Activated CD8-positive, alpha-beta memory T cell treated with anti-CD3 and anti-CD28 coated beads for 4 hours (primary cell): Measurements from ENCODE around the gene HNRNPUL1.

Source experiments
- DNase-seq, 2 donors: peaks; one replicate each; pipeline ENCODE4 v3.0.0-alpha.2; 2020; ENCODE audit warnings: low read depth in 2 of 2

Gene HNRNPUL1

DNA sequence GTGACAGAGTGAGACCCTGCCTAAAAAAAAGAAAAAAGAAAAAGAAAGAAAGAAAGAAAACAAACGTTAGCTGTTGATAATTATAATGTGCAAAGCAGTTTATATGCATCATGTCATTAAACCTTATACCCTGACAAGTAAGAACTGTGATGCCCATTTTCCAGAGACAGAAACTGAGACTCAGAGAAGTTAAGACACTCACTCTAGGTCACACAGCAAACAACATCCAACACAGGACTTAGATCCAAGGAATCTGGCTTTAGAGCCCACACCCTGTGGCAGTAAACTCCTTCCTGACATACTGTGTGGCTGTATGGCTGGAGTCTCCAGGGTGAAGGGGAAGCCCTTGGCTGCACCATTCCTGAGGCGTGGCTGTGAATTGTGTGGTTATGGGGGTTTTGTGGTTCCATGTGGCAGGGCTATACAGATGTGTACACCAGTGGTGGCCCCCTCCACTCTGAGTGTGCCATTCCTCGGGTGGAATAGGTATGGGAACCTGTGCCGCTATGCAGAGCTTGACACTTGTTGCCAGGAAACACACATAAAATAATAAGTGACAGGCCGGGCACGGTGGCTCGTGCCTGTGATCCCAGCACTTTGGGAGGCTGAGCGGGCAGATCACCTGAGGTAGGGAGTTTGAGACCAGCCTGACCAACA lies 29.5 kb upstream of the HNRNPUL1 start:
- DNase-seq = no peak

DNA sequence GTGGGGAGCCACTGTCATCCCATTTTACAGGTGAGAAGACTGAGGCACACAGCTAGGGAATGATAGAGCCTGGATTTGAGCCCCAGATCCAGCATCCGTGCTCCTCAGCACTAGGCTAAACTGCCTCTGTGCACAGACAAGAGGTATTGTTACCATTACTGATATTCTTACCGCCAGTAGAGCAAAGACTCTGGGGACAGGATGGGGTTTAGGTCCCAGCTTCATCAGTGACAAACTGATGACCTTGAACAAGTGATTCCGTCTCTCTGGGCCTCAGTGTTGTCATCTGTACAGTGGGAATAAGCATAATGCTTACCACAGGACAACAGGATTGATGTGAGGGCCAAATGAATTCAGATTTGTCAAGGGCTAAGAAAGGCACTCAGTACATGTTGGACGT lies 28.7 kb upstream of the HNRNPUL1 start:
- no peak for DNase-seq

DNA sequence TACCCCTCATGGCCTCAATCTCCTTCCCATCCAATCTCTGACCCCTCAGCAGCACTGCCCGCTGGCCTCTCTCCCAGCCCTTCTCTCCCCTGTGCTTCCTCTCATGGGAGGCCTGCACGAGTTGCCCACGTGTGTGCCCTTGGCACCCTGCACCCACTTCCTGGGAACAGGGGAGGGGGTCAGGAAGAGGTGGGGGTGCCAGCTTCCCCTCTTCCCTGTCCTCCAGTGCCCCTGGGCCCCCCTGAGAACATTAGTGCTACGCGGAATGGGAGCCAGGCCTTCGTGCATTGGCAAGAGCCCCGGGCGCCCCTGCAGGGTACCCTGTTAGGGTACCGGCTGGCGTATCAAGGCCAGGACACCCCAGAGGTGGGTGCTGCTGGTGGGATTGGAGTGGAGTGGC lies 25.9 kb upstream of the HNRNPUL1 start:
- DNase-seq = no peak

DNA sequence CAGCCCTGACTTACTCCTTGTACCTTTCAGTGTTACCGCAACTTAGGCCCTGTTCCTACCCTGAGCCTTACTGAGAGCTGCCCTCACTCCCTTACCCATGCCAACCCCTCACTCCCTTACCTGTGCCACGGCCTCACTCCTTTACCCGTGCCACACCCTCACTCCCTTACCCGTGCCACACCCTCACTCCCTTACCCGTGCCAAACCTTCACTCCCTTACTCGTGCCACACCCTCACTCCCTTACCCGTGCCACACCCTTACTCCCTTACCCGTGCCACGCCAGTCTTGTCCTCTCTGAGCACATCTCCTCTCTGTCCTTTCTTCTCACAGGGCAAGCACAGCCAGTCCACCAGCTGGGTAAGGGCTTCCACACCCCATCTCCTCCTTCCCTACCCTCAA lies 24.8 kb upstream of the HNRNPUL1 start:
- no peak for DNase-seq

DNA sequence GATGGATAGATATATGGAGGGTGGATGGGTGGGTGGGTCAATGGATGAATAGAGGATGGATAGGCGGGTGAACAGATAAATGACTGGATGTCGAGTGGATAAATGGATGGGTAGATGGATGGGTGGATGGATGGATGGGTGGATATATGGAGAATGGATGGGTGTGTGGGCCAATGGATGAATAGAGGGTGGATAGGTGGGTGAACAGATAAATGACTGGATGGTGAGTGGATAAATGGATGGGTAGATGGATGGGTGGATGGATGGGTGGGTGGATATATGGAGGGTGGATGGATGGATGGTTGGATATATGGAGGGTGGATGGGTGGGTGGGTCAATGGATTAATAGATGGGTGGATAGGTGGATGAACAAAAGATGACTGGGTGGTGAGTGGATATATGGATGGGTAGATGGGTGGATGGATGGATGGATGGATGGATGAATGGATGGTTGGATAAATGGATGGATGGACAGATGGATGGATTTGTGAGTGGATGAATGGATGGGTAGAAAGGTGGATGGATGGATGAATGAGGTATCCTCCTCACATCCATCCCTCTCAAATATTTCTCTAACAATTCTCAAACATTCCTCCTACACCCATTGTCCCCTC lies 24.1 kb upstream of the HNRNPUL1 start:
- DNase-seq = no peak

DNA sequence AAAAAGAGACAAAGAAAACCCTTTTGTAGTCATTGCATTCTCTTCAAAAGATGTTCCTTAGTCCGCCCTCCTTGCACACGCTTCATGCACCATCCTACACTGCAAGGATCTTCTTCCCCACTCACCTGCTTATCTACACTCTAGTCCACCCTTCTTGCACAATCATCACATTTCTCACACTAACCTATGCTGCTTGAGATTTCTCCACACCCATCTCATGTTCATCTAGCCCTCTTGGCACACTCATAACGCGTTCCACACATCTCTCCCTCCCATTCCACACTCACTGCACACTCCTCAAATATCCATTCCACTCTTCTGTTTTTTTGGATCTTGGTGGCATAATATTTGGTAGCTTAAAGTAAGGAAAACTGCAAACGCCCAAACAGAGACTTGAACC lies 22.3 kb upstream of the HNRNPUL1 start:
- DNase-seq = no peak

DNA sequence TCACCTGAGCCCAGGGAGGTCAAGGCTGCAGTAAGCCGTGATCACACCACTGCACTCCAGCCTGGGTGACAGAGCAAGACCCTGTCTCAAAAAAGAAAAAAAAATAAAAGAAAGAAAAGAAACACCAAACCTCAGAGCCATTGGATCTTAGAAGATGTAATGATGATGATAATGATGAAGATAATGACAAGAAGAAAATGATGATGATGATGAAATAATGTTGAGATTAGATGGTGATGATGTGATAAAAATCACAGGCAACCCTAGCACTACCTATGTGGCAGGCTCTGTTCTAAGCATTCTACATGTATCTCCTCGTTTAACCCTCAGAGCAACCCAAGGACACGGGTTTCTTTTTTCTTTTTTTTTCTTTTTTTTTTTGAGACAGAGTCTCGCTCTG lies 20.1 kb upstream of the HNRNPUL1 start:
- DNase-seq = no peak

DNA sequence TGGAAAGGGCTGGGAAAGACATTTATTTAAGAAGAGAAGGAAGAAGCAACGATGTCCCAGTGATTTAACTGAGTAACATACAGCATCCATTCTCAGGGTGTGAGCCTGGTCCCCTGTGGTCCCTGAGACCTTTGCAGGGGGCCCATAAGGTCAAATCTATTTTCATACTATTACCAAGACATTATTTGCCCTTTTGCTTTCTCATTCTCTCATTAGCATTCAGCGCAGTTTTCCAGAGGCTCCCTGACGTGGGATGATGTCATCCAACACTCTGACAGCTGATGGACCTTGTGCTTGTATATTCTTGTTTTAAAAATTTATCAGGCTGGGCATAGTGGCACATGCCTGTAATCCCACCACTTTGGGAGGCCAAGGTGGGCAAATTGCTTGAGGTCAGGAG lies 18.3 kb upstream of the HNRNPUL1 start:
- no peak for DNase-seq

DNA sequence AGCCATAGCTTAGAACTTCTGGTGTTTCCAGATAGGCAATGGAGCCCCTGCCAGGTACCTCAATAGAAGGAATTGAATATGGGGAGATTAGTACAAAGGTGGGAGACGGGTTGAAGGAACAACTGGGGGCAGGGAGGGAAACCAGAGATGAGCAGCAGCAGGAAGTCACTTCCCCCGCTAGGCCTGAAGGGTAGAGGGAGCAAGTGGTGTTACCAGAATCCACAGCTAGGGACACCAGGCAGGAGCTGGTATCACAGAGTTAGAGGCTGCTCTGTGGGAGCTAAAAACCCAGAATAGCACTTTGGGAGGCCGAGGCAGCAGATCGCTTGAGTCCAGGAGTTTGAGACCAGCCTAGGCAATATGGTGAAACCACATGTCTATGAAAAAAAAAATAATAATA lies 15.3 kb upstream of the HNRNPUL1 start:
- no peak for DNase-seq

DNA sequence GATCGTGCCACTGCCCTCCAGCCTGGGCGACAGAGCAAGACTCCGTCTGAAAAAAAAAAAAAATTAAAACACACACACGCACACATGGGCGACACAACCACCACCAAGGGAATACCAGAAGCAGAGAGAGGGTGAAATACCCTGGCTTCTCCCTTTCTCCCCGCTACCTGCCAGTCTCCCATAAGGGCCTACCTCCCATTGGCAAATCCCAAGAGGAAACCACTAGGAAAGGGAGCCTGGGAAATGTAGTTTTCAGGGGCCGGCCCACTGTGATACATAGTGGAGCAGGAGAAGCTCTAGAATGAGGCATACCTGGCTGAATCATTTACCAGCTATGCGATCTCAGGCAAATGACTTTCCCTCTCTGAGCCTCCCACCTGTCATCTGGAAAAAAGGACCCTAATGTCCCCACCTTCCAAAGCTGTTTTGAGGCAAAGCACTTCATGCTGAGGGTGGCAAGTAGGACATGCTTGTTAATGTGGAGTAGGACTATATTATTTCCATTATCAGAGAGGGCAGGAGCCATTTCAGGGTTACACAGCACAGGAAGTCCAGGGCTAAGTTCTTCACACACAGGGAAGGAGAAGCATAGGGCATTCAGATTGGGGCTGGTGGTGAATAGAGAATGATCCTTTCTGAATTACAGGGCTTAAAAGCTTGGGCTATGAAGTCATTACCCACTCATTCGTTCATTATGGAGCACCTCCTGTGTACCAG lies 14.3 kb upstream of the HNRNPUL1 start:
- DNase-seq = no peak

DNA sequence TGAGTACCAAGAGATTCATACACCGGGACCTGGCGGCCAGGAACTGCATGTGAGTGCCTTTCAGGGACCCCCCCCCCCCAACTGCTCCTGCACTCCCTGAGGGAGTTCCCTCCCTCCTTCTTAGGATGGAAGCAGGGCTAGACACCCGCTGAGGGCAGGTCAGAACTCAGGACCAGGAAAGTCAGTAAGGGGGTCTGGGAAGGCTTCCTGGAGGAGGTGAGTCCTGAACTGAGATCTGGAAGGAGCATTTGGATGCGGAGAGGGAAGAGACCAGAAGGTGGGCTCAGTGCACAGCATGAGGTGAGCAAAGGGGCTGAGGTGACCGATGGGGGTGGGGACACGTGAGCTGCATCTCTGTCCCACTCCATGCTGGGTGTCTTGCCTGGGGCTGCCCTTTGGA lies 10.5 kb upstream of the HNRNPUL1 start:
- no peak for DNase-seq

DNA sequence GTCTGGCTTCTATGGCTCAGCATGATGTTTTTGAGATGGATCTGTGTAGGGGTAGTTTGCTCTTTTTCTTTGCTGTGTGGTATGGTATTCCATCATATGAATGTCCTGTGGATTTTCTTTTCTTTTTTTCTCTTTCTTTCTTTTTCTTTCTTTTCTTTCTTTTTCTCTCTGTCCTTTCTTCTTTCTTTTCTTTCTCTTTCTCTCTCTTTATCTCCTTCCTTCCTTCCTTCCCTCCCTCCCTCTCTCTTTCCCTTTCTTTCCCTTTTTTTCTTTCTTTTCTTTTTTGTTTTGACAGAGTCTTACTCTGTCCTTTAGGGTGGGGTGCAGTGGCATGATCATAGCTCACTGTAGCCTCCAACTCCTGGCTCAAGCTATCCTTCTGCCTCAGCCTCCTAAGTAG lies 9.0 kb upstream of the HNRNPUL1 start:
- no peak for DNase-seq

DNA sequence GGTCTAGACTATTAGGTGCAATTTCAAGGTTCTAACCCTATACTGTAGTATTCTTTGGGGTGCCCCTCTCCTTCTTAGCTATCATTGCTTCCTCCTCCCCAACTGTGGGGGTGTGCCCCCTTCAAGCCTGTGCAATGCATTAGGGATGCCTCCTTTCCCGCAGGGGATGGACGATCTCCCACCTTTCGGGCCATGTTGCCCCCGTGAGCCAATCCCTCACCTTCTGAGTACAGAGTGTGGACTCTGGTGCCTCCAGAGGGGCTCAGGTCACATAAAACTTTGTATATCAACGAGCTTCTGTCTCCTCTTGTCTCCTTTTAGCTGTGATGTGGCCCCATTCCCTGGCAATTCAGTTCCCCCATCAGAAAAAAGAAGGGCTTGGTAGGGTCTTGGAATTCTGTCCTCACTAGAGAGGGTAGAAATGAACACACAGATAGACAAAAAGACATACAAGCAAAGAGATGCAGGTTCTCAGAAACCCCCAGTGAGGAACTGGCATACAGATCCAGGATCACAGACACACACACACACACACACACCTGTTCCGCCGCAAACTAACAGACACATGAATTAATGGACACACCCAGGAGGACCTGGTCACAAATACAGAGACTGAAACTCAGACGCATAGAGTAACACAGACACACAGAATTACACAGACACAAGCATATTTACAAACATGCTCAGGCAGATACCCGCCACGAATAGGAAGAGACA lies 2.5 kb upstream of the HNRNPUL1 start:
- no peak for DNase-seq

DNA sequence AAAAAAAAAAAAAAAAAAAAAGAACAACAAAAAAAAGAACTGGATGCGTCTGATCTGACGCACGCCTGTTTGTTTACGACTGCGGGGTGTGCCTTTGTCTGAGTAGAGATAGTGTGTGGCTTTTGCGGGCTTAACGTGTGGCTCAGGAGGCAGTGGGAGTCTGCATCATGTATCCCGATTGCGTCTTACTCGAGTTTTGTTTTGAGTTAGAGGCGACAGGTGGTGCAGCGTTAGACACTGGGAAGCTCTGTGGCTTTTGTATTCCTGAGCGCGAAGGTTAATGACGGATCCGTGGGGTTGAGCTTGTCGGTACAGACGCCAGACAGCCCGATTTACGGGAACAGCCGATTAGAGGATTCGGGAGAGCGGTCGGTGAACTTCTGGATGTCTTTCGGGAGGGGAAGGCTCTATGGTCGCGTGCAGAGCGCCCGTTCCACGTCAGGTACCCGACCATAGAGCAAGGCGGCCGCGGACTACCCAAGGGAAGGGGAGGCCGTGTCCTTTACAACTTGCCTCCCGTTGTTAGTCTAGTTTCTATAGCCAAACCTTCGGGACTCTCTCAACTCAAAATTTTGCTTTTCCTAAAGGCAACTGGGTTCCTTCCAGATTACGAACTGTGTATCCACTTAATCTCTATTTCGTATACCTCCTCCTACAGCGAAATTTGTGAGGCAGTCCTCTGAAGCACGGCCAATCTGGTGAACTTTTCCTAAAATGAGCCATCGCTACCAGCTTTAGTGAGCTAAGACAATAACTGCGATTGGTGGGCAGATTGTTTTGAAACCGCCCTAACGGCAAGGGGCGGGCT lies 926 bp upstream of the HNRNPUL1 start:
- DNase-seq = peak; percentile 46 to 67

DNA sequence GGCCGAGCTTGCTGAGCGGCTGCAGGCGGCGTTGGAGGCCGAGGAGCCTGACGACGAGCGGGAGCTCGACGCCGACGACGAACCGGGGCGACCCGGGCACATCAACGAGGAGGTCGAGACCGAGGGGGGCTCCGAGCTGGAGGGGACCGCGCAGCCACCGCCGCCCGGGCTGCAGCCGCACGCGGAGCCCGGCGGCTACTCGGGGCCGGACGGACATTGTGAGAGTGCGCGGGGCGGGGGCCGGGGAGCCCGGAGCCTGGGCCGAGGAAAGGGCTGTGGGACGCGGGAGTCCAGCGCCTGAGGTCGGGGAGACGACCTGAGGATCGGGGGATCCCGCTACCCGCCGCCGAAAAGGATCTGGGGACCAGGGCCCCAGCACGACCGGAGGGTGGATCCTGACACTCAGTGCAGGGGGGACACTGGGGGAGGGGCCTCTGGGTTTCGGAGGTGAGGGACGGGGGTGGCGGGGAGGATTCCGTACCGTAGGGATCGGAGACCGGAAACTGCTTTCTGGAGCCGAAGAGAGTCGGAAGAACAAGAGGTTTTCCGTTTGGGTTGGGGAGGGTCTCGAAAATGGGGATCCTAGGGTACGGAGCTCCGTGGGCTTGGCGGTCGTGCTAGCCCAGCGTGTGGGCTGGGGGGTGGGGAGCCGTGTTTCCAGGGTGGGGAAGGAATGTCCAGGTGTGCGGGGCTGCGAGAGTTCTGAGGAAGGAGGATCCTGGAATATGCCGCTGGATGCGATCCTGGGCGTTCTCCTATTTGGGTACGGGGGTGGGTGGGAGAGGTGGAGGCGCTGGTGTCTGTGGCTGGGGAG lies 616 bp downstream of the HNRNPUL1 start:
- DNase-seq = peak in 1 of 2 donors; percentile 17

DNA sequence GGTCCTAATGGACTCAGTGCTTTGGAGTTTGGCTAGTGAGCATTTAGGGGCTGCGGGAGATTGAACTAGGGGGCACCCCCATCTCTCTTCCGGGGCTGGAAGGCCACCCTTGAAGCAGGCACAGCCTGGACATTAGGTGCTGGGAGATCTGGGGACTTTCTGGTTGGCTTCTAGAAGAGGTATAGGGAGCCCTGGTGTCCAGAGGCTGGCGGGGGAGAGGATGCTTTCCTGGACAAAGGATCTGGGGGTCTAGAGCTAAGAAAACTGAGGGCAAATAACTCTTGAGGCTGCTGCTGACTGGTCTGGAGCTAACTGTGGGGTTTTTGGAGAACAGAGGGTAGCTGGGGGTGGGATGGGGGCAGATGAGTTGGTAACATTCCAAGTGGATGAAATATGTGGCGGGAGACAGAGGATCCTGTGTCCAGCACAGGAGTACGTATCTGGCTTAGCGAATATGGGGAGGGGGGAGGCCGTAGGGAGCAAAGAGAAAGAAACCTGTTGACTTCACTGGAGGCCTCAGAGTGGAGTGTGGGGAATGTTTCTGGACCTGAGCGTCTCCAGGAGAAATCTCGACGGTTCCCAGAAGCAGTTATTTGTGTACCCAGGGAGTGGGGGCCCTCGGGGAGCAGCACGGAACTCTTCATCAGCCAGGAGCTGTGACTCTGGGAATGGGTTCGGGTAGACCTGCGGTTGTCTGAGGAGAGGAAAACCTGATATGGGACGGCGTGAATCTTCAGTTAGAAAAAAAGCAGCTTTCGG lies 1.4 kb downstream of the HNRNPUL1 start:
- no peak for DNase-seq

DNA sequence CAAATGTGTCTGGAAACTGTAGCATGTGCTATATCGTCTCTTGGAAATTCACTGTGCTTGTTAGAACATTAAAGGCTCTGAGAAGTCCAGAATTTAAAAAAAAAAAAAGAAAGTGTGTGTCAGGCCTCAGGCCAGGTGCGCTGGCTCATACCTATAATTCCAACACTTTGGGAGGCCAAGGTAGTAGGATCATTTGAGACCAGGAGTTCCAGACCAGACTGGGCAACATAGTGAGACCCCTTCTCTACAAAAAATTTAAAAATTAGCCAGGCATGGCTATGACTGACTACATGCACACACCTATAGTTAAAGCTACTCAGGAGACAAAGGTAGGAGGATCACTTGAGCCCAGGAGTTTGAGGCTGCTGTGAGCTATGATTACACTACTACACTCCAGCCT lies 4.9 kb downstream of the HNRNPUL1 start:
- no peak for DNase-seq

DNA sequence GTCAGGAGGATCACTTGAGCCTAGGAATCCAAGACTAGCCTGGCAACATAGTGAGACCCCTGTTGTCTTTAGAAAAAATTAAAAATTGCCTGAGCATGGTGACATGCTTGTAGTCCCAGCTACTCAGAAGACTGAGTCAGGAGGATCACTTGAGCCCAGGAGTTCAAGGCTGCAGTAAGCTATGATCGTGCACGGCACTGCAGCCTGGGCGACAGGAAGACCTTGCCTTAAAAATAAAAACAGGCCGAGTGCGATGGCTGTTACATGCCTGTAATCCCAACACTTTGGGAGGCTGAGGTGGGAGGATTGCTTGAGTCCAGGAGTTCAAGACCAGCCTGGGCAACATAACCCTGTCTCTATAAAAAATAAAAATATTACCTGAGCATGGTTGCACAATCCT lies 5.4 kb downstream of the HNRNPUL1 start:
- DNase-seq = no peak

DNA sequence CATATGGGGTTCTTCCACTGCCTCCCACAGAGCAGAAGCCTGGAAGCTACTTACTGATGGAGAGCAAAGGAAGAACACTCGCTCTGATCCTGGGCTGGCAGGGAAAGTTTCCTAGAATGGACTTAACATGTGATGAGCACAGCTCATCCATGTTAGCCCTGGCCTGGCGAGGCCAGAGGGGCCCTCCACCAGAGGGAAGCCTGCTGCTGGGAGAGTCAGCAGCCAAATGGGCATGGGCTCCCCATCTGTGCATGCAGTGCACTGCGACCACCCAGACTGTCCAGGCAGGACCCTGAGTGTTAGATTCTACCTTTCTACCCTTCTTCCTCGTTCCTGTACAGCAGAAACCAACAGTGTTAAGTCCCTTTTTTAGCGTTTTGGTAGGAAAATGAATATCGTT lies 8.9 kb downstream of the HNRNPUL1 start:
- no peak for DNase-seq

DNA sequence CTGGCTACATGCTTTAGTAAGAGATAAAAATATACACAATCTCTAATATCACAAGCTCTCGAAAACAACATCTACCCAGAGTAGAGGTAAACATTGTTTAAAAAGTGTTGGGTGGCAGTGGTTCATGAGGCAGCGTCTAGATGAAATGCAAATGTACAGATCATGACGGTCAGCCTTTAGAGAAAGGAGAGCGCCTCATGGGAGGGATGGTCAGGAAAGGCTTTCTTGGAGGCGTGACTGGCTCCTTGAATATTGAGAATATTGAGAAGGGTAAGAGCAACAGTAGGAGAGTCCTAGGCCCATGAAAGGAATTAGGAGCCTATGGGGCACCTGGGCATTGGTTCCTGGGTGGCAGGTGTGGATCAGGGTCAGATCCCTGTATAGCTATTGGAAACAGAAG lies 10.6 kb downstream of the HNRNPUL1 start:
- no peak for DNase-seq
